Neuron (in vitro differentiated cells): ENCODE measurements around the gene CXCL11.

Experiments
- H2AFZ ChIP-seq: one replicate; pipeline ENCODE4 v1.6.1; 2013; ENCODE audit warnings: low read depth, mild to moderate bottlenecking, inconsistent platforms, low read length, moderate library complexity
- H3K27me3 ChIP-seq: one replicate; pipeline ENCODE4 v1.6.1; 2013; ENCODE audit warnings: low read length; ENCODE audit not compliant: insufficient read depth
- H3K36me3 ChIP-seq: one replicate; pipeline ENCODE4 v1.6.1; 2013; ENCODE audit warnings: low read length; ENCODE audit not compliant: insufficient read depth
- H3K4me1 ChIP-seq: one replicate; pipeline ENCODE4 v1.6.1; 2013; ENCODE audit warnings: low read length; ENCODE audit not compliant: insufficient read depth
- H3K4me3 ChIP-seq: 2 replicates; pipeline ENCODE4 v1.5.1; 2013; ENCODE audit warnings: mild to moderate bottlenecking, low read length, moderate library complexity
- H3K9me3 ChIP-seq: one replicate; pipeline ENCODE4 v1.6.1; 2013; ENCODE audit warnings: low read length

The CXCL11 gene

GRCh38 chr4:76035799-76036380, at the start of gene CXCL11:
Gene CXCL11, minus strand, starts transcription at chr4:76036070. Its CDS starts 83 bp downstream, at chr4:76035987.
- H3K36me3 ChIP-seq: no peaks in the 10 kb centered on the region
- H3K4me1 ChIP-seq: no peaks in the 10 kb centered on the region
- H3K9me3 ChIP-seq: no peaks in the 10 kb centered on the region
- H2AFZ ChIP-seq: no peak within 1 kb of the TSS
- no peak within 1 kb of the TSS for H3K4me3 ChIP-seq
- peaks cover 11% of the 10 kb centered on the region for H3K27me3 ChIP-seq

GRCh38 chr4:76084542-76084941, 48.7 kb upstream of the CXCL11 start:
- H3K36me3 ChIP-seq: no peaks in the 10 kb centered on the region
- no peaks in the 10 kb centered on the region for H3K4me1 ChIP-seq
- no peak overlapping the region for H2AFZ ChIP-seq
- no peak overlapping the region for H3K4me3 ChIP-seq
- H3K27me3 ChIP-seq: peaks cover 13% of the 10 kb centered on the region
- no peaks in the 10 kb centered on the region for H3K9me3 ChIP-seq

- H3K4me1 ChIP-seq: no peaks in the 10 kb centered on the region
- no peaks in the 10 kb centered on the region for H3K36me3 ChIP-seq
- H3K4me3 ChIP-seq: no peak overlapping the region
- H3K27me3 ChIP-seq: peaks cover 10% of the 10 kb centered on the region
- no peaks in the 10 kb centered on the region for H3K9me3 ChIP-seq
- no peak overlapping the region for H2AFZ ChIP-seq
Observed at GRCh38 chr4:76083386-76083988, 47.6 kb upstream of the CXCL11 start.

GRCh38 chr4:76078033-76078613, 42.3 kb upstream of the CXCL11 start:
- Histone ChIP-seq H3K4me3 (no peak overlapping the region), H2AFZ (no peak overlapping the region), H3K9me3 (no peaks in the 10 kb centered on the region), H3K27me3 (peaks cover 4% of the 10 kb centered on the region), H3K4me1 (peaks cover 2% of the 10 kb centered on the region), H3K36me3 (no peaks in the 10 kb centered on the region)

DNA sequence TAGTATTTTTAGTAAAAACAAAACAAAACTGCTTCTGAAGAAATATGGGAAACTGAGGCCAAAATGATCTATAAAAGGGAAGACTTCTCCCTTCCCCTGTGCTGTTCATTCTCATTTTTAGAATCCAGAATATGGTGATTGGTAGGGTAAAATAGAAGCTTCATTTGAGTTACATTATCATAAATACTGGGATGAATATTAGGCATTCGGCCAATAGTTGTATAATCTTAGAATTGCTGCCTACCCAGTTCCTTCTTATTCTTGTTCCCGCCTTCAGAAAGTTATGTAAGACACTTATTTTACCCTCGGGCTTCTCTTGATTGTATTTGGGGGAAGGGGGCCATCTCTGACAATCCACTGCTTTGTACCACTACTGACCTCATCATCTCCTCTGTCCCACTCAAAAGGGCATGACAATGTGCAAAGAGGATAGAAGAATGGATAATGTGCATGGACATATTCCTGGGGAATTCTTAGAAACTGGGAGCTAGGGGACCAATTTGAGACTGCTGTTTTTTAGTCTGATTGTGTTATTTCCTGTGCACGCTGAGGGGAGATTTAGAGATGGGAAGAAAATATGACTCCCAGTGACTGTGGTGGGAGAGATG, 39.2 kb upstream of the CXCL11 start:
- Histone ChIP-seq H2AFZ (no peak overlapping the region), H3K27me3 (no peaks in the 10 kb centered on the region), H3K4me3 (no peak overlapping the region), H3K9me3 (no peaks in the 10 kb centered on the region), H3K36me3 (no peaks in the 10 kb centered on the region), H3K4me1 (peaks cover 8% of the 10 kb centered on the region)

- H3K36me3 ChIP-seq: no peaks in the 10 kb centered on the region
- H3K27me3 ChIP-seq: no peaks in the 10 kb centered on the region
- no peaks in the 10 kb centered on the region for H3K9me3 ChIP-seq
- H3K4me1 ChIP-seq: peaks cover 8% of the 10 kb centered on the region
- no peak within 1 kb of the TSS for H2AFZ ChIP-seq
- H3K4me3 ChIP-seq: no peak within 1 kb of the TSS
Observed at GRCh38 chr4:76074468-76074867, 38.6 kb upstream of the CXCL11 start, which contains the start of gene ART3. Gene ART3, plus strand, starts transcription at chr4:76074709. Its CDS starts 1,181 bp downstream, at chr4:76075890.

GRCh38 chr4:76072760-76073159, 36.9 kb upstream of the CXCL11 start:
- H3K4me3 ChIP-seq: no peak overlapping the region
- no peaks in the 10 kb centered on the region for H3K9me3 ChIP-seq
- H3K36me3 ChIP-seq: no peaks in the 10 kb centered on the region
- peaks cover 8% of the 10 kb centered on the region for H3K4me1 ChIP-seq
- no peak overlapping the region for H2AFZ ChIP-seq
- no peaks in the 10 kb centered on the region for H3K27me3 ChIP-seq

DNA sequence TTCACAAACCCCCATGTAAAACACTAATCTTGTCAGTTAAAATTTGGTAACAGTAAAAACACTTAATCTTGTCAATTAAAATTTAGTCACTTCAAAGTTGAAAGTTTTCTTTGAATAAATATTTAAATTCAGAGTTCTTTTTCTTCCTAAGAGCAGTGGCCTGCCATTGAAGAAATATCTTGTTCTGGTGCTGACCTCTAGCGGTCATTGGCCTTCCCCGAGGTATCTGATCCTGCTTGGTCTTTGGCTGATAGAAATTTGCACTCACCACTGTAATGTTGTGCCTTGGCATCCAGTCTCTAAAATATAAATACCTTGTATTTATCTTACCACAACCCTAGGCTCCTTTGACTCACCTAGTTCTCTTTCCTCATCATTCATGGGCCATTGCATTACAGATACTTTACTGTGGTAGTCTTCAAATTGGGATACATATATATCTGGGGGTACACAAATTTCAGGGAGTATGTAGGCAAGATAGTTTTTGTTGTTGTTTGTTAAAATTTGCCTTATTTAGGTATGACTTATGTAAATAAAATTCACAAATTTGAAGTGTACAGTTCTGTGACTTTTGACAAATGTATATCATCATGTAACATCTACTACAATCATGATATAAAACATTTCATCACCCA, 31.9 kb upstream of the CXCL11 start:
- H2AFZ ChIP-seq: no peak overlapping the region
- no peaks in the 10 kb centered on the region for H3K36me3 ChIP-seq
- H3K9me3 ChIP-seq: no peaks in the 10 kb centered on the region
- no peaks in the 10 kb centered on the region for H3K27me3 ChIP-seq
- H3K4me3 ChIP-seq: no peak overlapping the region
- peaks cover 4% of the 10 kb centered on the region for H3K4me1 ChIP-seq

DNA sequence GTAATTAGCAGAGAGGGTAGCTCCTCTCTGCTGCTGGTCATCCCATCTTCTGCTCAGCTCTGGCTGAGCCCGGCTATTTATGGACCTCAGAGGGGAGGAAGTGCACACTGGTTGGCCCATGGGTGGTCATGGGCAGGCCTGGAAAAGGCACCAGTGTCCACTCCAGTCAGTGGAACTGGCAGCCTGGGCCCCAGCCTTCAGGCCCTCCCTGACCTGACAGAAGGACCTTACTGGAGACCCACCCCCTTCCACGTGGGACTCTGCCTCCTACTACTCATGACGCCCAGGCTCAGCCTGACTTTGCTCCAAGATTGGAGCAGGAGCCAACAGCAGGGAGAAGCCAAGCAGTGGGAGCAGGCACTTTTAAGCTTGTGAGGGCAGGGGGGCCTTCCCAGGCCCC, 30.7 kb upstream of the CXCL11 start:
- Histone ChIP-seq H3K36me3 (no peaks in the 10 kb centered on the region), H3K9me3 (no peaks in the 10 kb centered on the region), H3K4me3 (no peak overlapping the region), H3K4me1 (no peaks in the 10 kb centered on the region), H3K27me3 (no peaks in the 10 kb centered on the region), H2AFZ (no peak overlapping the region)

- no peak overlapping the region for H3K4me3 ChIP-seq
- no peaks in the 10 kb centered on the region for H3K36me3 ChIP-seq
- H2AFZ ChIP-seq: no peak overlapping the region
- H3K9me3 ChIP-seq: no peaks in the 10 kb centered on the region
- H3K27me3 ChIP-seq: no peaks in the 10 kb centered on the region
- no peaks in the 10 kb centered on the region for H3K4me1 ChIP-seq
Observed at GRCh38 chr4:76061982-76062381, 26.1 kb upstream of the CXCL11 start.

- Histone ChIP-seq H3K4me1 (no peaks in the 10 kb centered on the region), H2AFZ (no peak overlapping the region), H3K4me3 (no peak overlapping the region), H3K9me3 (no peaks in the 10 kb centered on the region), H3K27me3 (no peaks in the 10 kb centered on the region), H3K36me3 (no peaks in the 10 kb centered on the region)
Observed at GRCh38 chr4:76061421-76061820, 25.6 kb upstream of the CXCL11 start.

GRCh38 chr4:76060506-76060905, 24.6 kb upstream of the CXCL11 start:
- no peaks in the 10 kb centered on the region for H3K4me1 ChIP-seq
- no peaks in the 10 kb centered on the region for H3K9me3 ChIP-seq
- H3K27me3 ChIP-seq: peaks cover 4% of the 10 kb centered on the region
- no peaks in the 10 kb centered on the region for H3K36me3 ChIP-seq
- H3K4me3 ChIP-seq: no peak overlapping the region
- no peak overlapping the region for H2AFZ ChIP-seq

- Histone ChIP-seq H3K4me3 (no peak overlapping the region), H3K9me3 (no peaks in the 10 kb centered on the region), H3K27me3 (peaks cover 11% of the 10 kb centered on the region), H2AFZ (no peak overlapping the region), H3K4me1 (peaks cover 2% of the 10 kb centered on the region), H3K36me3 (no peaks in the 10 kb centered on the region)
Observed at GRCh38 chr4:76059750-76060149, 23.9 kb upstream of the CXCL11 start.
